ELR (cell line): ENCODE results near the gene ENKUR.
"Not testable (repeated sequence)": the region's sequence is repeated elsewhere in the genome, so short reads cannot be mapped to it uniquely, and the experiment has no call there.

ENCODE experiments used
- DNase-seq: peaks from one replicate; pipeline ENCODE4 v3.0.0-alpha.2; 2015; ENCODE audit warnings: low read depth

The ENKUR gene

GRCh38 chr10:25023278-25023677 lies 7.3 kb upstream of the ENKUR start:
- no peak for DNase-seq

- no peak for DNase-seq
Measured at GRCh38 chr10:25018703-25019102, 2.7 kb upstream of the ENKUR start.

GRCh38 chr10:25017661-25018060 lies 1.7 kb upstream of the ENKUR start:
- DNase-seq, result peak; percentile 18

DNA sequence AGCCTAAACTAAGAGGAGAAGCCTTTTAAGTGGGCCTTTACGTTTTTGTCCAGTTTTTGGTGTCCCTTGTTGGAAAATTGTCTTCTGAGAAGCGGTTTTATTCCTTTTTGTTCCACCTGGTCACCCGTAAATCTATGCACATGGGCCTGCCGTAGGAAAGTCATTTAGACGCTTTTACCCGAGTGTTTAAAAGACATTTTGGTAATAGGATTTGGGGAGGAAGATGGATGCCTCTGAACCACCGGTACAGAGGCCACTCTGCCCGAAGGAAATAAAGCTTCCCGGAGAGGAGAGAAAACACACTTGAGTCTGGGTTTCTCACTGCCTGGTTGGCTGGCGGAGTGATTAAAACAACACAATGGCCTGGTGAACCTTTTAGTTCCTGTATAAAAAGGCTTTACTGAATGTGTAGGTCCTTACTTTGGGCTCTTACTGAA lies 1.2 kb upstream of the ENKUR start:
- DNase-seq, result no peak

GRCh38 chr10:25016376-25017153 lies 607 bp upstream of the ENKUR start, which contains the start of gene THNSL1:
Gene THNSL1, plus strand, starts transcription at chr10:25016612. Its CDS starts 6,612 bp downstream, at chr10:25023224.
- peak; percentile 99 for DNase-seq

DNA sequence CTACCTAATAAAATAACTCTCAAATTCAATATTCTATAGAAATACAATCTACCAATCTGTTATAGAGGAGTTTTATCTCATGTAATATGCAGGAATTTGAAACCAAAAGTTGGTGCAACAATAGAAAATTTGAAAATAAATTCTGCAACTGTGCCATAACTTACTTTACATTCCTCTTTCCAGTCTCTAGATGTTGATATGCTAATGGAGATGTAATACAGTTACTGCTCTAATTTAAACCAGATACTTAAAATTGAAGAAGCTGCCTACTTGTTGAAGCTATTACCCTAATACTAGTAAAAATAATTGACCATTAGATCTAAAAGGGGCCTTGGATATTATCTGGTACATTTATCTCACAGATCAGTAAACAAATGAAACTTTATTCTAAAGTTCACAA lies 1.4 kb downstream of the ENKUR start:
- DNase-seq, result no peak

DNA sequence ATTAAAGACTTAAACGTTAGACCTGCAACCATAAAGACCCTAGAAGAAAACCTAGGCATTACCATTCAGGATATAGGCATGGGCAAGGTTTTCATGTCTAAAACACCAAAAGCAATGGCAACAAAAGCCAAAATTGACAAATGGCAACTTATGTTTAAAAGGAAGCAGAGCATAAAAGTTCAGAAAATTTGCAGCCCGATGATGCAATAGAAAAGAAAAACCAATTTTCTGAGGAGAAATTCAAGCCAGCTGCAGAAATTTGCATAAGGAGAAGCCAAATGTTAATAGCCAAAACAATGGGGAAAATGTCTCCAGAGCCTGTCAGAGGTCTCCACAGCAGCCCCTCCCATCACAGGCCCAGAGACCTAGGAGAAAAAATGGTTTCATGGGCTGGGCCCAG lies 4.4 kb downstream of the ENKUR start:
- not testable (repeated sequence) for DNase-seq

GRCh38 chr10:24998044-24998443 lies 17.9 kb downstream of the ENKUR start:
- no peak for DNase-seq

- no peak for DNase-seq
Measured at GRCh38 chr10:24995072-24995471, 20.9 kb downstream of the ENKUR start.

- no peak for DNase-seq
Measured at GRCh38 chr10:24993237-24993958, 22.6 kb downstream of the ENKUR start.

- no peak for DNase-seq
Measured at GRCh38 chr10:24992512-24993133, 23.3 kb downstream of the ENKUR start.

DNA sequence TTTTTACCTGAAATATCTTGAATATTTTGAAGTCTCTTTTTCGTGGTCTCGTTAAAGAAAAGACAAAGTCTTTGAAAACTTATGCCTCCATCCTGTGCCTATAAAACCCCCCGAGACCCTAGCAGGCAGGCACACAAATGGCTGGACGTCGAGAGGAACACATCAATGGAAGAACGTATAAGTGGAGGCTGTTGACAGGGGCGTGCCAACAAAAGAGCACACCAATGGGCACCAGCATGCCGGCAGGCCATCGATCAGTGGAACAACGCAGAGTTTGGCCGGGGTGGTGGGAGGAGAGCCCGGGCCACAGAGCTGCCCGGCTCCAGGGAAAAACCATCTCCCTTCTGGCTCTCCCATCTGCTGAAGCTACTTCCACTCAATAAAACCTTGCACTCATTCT lies 24.7 kb downstream of the ENKUR start:
- no peak for DNase-seq

DNA sequence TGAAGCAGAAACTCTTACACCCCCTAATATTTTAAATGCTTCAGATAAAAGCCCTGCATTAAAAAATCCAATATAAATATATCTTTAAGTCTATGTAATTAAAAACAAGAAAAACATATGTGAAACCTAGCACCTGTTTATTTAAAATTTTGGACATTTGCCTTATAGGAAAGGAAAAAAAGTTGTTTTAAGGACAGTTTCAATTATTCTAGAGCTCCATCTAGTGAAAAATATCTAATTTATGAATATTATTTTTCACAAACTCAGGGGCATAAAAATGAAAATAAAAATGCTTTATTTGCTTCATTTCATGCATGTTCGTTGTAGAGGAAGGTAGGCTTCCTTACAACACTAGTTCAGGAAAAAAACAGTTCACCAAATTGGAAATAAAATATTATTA lies 26.1 kb downstream of the ENKUR start:
- peak; percentile 34 for DNase-seq

GRCh38 chr10:24988831-24989640 lies 26.9 kb downstream of the ENKUR start:
- DNase-seq, result no peak

- DNase-seq, result no peak
Measured at GRCh38 chr10:24984906-24985305, 31.1 kb downstream of the ENKUR start.

GRCh38 chr10:24983946-24984345 lies 32.0 kb downstream of the ENKUR start:
- DNase-seq, result peak; percentile 25

DNA sequence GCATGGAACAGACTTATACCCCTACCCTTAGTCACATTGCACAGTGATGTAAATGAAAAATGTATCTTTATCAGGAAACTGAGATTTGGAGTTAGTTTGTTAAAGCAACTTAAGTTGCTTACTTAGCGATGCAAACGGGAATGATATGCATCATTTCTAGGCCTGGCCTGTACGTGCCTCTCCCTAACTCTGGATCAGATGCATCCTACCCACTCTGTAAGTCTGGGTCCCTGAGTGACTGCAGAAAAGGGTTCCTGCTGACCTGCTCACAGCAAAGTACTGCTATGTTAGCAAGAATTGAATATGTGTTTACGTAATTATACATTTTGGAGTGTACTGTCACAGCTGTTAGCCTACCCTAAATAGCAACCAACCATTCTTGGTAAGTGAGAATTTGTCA lies 32.8 kb downstream of the ENKUR start:
- no peak for DNase-seq

DNA sequence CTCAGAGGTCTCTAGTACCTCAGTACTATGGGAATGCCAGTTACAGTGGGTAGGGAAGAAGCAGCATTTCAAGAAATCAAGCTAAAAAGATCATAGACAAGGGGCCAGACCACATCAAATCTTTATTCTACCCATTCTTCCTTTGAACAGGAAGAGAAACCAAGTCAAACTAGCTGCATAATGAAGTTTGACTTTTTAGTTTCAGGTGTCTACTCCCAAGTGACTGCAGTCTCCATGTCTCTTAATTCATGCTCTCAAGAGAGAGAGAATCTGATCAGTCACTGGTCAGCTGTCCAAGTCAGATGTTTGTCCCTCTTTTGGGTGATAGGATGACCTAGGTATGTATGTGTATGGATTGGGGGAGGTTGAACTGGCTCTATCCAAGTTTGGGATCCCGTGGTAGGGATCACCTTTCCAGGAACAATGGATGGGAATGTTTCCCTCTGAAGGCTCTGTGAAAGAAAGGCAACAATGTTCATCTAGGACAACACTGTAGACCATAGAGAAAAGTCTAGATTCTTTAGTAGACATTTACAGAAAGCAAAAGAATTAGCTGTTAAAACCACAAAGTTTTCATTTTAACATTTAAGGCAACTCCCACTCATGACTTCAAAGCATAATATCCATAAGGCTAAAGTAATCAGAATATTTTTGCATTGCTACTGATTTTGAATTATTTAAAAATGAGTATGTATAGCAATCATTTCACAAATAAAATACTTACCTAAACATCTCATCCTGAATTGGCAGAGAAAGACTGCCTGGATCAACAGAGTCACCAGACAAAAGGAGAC lies 33.4 kb downstream of the ENKUR start:
- DNase-seq, result no peak

DNA sequence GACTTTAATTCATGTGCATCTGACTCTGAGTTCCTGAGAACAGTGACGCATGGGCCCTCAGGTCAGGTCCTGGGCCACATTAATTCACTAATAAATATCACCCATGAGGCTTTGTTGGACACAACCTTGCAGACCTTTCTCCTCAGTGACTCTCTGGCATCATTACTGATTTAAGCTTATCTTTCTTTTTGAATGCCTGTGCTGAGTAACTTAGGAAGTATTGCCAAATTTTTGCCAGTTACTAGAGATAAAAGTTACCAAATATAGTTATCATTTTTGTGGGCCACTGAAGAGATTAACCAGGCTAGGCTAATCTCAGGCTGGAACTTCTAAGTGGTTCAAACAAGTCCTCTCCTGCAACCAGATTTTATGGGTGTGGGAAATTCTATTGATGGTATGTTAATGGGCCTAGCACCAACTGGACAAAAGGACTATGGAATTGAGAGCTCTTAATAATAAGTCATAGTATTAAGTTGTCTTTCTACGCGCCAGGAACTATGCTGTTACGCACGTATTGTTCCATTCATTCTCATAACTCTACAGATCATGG lies 34.7 kb downstream of the ENKUR start:
- DNase-seq, result no peak

DNA sequence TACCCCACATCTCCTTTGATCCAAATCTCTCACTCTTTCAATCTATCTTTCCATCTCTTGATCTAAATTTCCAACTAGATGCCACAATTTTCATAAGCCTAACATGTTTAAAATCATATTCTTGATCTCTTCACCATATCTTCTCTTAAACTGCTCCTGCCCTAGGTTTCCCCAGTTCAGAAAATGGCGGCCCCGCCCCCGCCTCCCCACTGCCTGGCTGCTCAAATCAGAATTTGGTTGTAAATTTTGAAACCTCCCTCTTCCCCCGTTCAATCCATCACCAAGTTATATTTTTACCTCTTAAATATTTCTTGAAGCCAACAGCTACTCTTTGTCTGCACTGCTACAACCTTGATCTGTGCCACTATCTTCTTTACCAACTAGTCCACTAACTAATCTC lies 36.3 kb downstream of the ENKUR start:
- no peak for DNase-seq

DNA sequence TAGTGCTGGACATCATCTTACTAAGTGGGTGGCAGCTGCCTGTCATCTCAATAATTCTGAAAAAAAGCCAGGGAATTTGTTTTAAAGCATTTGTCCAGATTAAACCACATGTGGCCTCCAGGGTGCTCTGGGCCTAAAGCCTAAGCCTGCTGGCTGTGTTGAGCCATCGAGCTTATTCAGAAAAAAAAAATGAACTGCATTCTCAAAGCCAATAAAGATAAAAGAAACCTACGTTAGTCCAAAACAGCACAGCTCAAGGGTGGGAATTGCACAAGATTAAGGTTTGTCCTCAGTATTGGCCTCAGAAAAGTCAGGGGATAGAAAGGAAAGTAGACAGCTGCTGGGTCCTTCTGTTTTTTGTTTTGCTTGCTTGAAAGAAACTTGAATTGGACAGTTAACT lies 41.0 kb downstream of the ENKUR start:
- DNase-seq, result peak; percentile 28
